Forelimb muscle (tissue), 1 donor: Measurements from ENCODE around the gene SLC6A12. TPM values are rescaled to one million over a fixed set of nuclear protein-coding genes. Genes with fewer than 3 reads are reported as not detected.

Experiments
- DNase-seq: peaks from one replicate; pipeline ENCODE4 v3.0.0-alpha.2; 2013; ENCODE audit warnings: low read depth
- polyA plus RNA-seq: library from polyadenylated mRNA; unstranded; fragments of 120-200 nt; gene quantifications from one replicate; pipeline ENCODE4 v1.2.1, GENCODE V29; 2013; ENCODE audit not compliant: insufficient read length

Gene SLC6A12
- polyA plus RNA-seq, 1 donor, result 0.90 TPM

GRCh38 chr12:163406-163986, 50.5 kb downstream of the SLC6A12 start:
- no peak for DNase-seq

GRCh38 chr12:162467-163307, 51.3 kb downstream of the SLC6A12 start:
- DNase-seq, result no peak

GRCh38 chr12:161823-162222, 52.1 kb downstream of the SLC6A12 start:
- DNase-seq, result no peak

- DNase-seq, result no peak
Measured at GRCh38 chr12:160858-161257, 53.1 kb downstream of the SLC6A12 start.

- no peak for DNase-seq
Measured at GRCh38 chr12:159156-159782, 54.7 kb downstream of the SLC6A12 start.

- no peak for DNase-seq
Measured at GRCh38 chr12:157644-158043, 56.3 kb downstream of the SLC6A12 start.

- DNase-seq, result no peak
Measured at GRCh38 chr12:156945-157344, 57.0 kb downstream of the SLC6A12 start.

- no peak for DNase-seq
Measured at GRCh38 chr12:155646-156045, 58.3 kb downstream of the SLC6A12 start.

GRCh38 chr12:155006-155405, 59.0 kb downstream of the SLC6A12 start:
- DNase-seq, result no peak

GRCh38 chr12:154058-154457, 59.9 kb downstream of the SLC6A12 start:
- no peak for DNase-seq

- no peak for DNase-seq
Measured at GRCh38 chr12:153080-153746, 60.7 kb downstream of the SLC6A12 start.

GRCh38 chr12:152440-152839, 61.5 kb downstream of the SLC6A12 start:
- DNase-seq, result no peak

GRCh38 chr12:151579-151978, 62.4 kb downstream of the SLC6A12 start:
- DNase-seq, result no peak

GRCh38 chr12:148676-149416, 65.1 kb downstream of the SLC6A12 start:
- no peak for DNase-seq

- DNase-seq, result no peak
Measured at GRCh38 chr12:147242-147641, 66.7 kb downstream of the SLC6A12 start.

- no peak for DNase-seq
Measured at GRCh38 chr12:145369-145960, 68.5 kb downstream of the SLC6A12 start.

- DNase-seq, result no peak
Measured at GRCh38 chr12:144650-145284, 69.2 kb downstream of the SLC6A12 start.

GRCh38 chr12:143964-144649, 69.8 kb downstream of the SLC6A12 start:
- DNase-seq, result no peak

- no peak for DNase-seq
Measured at GRCh38 chr12:140162-140561, 73.8 kb downstream of the SLC6A12 start.
